Hepatocyte (in vitro differentiated cells): Measurements from ENCODE around the gene TMEM150B. TPM values are rescaled to one million over a fixed set of nuclear protein-coding genes. Genes with fewer than 3 reads are reported as not detected.

Source experiments
- DNase-seq: peaks from one replicate; pipeline ENCODE4 v3.0.0-alpha.2; 2016; ENCODE audit warnings: low spot score
- H2AFZ ChIP-seq: fragments of 200-600 bp; sonication (generic); 2 replicates; pipeline ENCODE4 v1.6.0; 2016; ENCODE audit warnings: antibody characterized with exemption, mild to moderate bottlenecking
- H3K27ac ChIP-seq: fragments of 200-600 bp; sonication (generic); 2 replicates; pipeline ENCODE4 v1.5.1; 2016; ENCODE audit warnings: mild to moderate bottlenecking
- H3K27me3 ChIP-seq: fragments of 200-600 bp; sonication (generic); 2 replicates; pipeline ENCODE4 v1.6.1; 2016
- H3K36me3 ChIP-seq: fragments of 200-600 bp; sonication (generic); replicated peaks from 2 replicates; pipeline ENCODE4 v1.5.1; 2016; ENCODE audit warnings: low read depth; ENCODE audit not compliant: insufficient read depth
- H3K4me1 ChIP-seq: fragments of 200-600 bp; sonication (generic); 2 replicates; pipeline ENCODE4 v1.5.1; 2016; ENCODE audit warnings: mild to moderate bottlenecking, moderate library complexity; ENCODE audit not compliant: insufficient read depth
- H3K4me2 ChIP-seq: fragments of 200-600 bp; sonication (generic); 2 replicates; pipeline ENCODE4 v1.6.0; 2016
- H3K4me3 ChIP-seq: fragments of 200-600 bp; sonication (generic); 2 replicates; pipeline ENCODE4 v1.5.1; 2016; ENCODE audit warnings: mild to moderate bottlenecking
- H3K79me2 ChIP-seq: fragments of 200-600 bp; sonication (generic); 2 replicates; pipeline ENCODE4 v1.6.0; 2017; ENCODE audit warnings: mild to moderate bottlenecking
- H3K9me2 ChIP-seq: fragments of 200-600 bp; sonication (generic); replicated peaks from 2 replicates; pipeline ENCODE4 v1.6.0; 2017; ENCODE audit warnings: mild to moderate bottlenecking; ENCODE audit not compliant: insufficient read depth
- H3K9me3 ChIP-seq: fragments of 200-600 bp; sonication (generic); 2 replicates; pipeline ENCODE4 v1.5.1; 2016; ENCODE audit warnings: low read depth, mild to moderate bottlenecking
- H4K20me1 ChIP-seq: fragments of 200-600 bp; sonication (generic); 2 replicates; pipeline ENCODE4 v1.6.0; 2016; ENCODE audit warnings: mild to moderate bottlenecking; ENCODE audit not compliant: insufficient read depth, poor library complexity, severe bottlenecking
- CTCF ChIP-seq: fragments of 200-600 bp; sonication (generic); IDR thresholded peaks from 2 replicates; pipeline ENCODE4 v1.5.1; 2016; ENCODE audit warnings: antibody characterized with exemption, mild to moderate bottlenecking; ENCODE audit not compliant: poor library complexity
- EZH2 ChIP-seq: fragments of 200-600 bp; sonication (generic); IDR thresholded peaks from 2 replicates; pipeline ENCODE4 v1.6.1; 2016; ENCODE audit warnings: antibody characterized with exemption, mild to moderate bottlenecking, borderline replicate concordance
- EZH2phosphoT487 ChIP-seq: fragments of 200-600 bp; sonication (generic); IDR thresholded peaks from one replicate; pipeline ENCODE4 v1.6.1; 2018; ENCODE audit warnings: antibody characterized with exemption, mild to moderate bottlenecking, low read depth, moderate library complexity; ENCODE audit not compliant: unreplicated experiment, severe bottlenecking
- WGBS: methylation state at CpG from one replicate; pipeline ENCODE4 v1.1.6; 2016; ENCODE audit warnings: low lambda C conversion rate; ENCODE audit errors: missing lambda C conversion rate; 5-methylcytosine and 5-hydroxymethylcytosine counted together
- polyA plus RNA-seq: library from polyadenylated mRNA; unstranded; fragments of >200 nt; fragmentation: Nextera tagmentation; extraction: Ambion mirVana; gene quantifications from 2 replicates; pipeline ENCODE4 v1.2.1, GENCODE V29; 2016
- total RNA-seq: library from RNA; depleted of rRNA; stranded (reverse); fragments of >200 nt; gene quantifications from 2 replicates; pipeline ENCODE4 v1.2.3, GENCODE V29; 2014

Gene TMEM150B, protein sequence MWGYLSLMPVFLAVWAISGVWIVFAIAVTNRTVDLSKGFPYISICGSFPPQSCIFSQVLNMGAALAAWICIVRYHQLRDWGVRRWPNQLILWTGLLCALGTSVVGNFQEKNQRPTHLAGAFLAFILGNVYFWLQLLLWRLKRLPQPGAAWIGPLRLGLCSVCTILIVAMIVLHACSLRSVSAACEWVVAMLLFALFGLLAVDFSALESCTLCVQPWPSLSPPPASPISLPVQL
- total RNA-seq: 10.6 and 25.4 TPM in 2 replicates
- 8.1 and 9.2 TPM in 2 replicates for polyA plus RNA-seq

- Histone ChIP-seq H4K20me1 (no peaks in the 10 kb centered on the region), H3K36me3 (no peaks in the 10 kb centered on the region), H3K4me2 (no peak within 1 kb of the TSS), H3K4me1 (peaks cover 6% of the 10 kb centered on the region), H3K4me3 (no peak within 1 kb of the TSS), H3K79me2 (no peaks in the 10 kb centered on the region), H3K9me3 (no peaks in the 10 kb centered on the region), H2AFZ (no peak within 1 kb of the TSS), H3K9me2 (no peaks in the 10 kb centered on the region), H3K27me3 (no peaks in the 10 kb centered on the region), H3K27ac (no peak within 1 kb of the TSS)
- TF ChIP-seq EZH2phosphoT487: no peak
- no peak for TF ChIP-seq CTCF
- TF ChIP-seq EZH2: no peak
- no peak for DNase-seq
- 95% methylated on average over 14 of the region's 14 CpGs for WGBS
Measured at GRCh38 chr19:55325172-55325571, at the start of gene TMEM150B. TSS of gene TMEM150B (minus strand) at chr19:55325341. CDS start at chr19:55321036, 4,305 bp downstream.

GRCh38 chr19:55373993-55374757, 49.0 kb upstream of the TMEM150B start:
- Histone ChIP-seq H3K27me3 (peaks cover 41% of the 10 kb centered on the region), H3K4me2 (peak overlapping the region; percentile 62), H3K79me2 (no peaks in the 10 kb centered on the region), H3K4me3 (no peak overlapping the region), H3K9me2 (no peaks in the 10 kb centered on the region), H2AFZ (no peak overlapping the region), H3K4me1 (peaks cover 40% of the 10 kb centered on the region), H3K27ac (peak overlapping the region; percentile 37), H3K9me3 (no peaks in the 10 kb centered on the region), H3K36me3 (no peaks in the 10 kb centered on the region), H4K20me1 (no peaks in the 10 kb centered on the region)
- TF ChIP-seq EZH2: peak; percentile 59
- no peak for TF ChIP-seq CTCF
- no peak for TF ChIP-seq EZH2phosphoT487
- WGBS: 12% methylated on average over 21 of the region's 31 CpGs
- DNase-seq: no peak

DNA sequence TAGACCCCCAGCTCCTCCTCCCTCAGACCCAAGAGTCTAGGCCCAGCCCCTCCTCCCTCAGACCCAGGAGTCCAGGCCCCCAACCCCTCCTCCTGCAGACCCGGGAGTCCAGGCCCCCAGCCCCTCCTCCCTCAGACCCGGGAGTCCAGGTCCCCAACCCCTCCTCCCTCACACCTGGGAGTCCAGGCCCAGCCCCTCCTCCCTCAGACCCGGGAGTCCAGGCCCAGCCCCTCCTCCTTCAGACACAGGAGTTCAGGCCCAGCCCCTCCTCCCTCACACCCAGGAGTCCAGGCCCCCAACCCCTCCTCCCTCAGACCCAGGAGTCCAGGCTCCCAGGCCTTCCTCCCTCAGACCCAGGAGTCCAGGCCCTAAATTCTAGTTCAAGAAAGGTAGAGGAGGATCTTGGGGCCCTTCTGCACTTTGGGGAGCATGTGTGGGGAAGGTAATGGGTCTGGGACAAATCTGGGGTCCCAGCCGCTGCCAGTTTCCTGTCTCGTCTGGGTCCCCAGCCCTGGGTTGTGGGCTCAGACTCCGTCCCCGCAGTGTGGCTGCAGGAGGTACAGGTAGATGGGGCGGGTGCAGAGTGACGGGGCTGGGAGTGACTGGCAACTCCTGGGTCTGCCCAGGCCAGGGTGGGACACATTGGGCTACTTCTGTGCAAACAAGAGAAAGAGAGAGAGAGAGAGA, 48.3 kb upstream of the TMEM150B start:
- DNase-seq: no peak
- no peaks in the 10 kb centered on the region for H3K9me2 ChIP-seq
- H2AFZ ChIP-seq: no peak overlapping the region
- no peak overlapping the region for H3K4me3 ChIP-seq
- no peaks in the 10 kb centered on the region for H4K20me1 ChIP-seq
- no peaks in the 10 kb centered on the region for H3K36me3 ChIP-seq
- H3K9me3 ChIP-seq: no peaks in the 10 kb centered on the region
- peaks cover 48% of the 10 kb centered on the region for H3K27me3 ChIP-seq
- peak overlapping the region; percentile 37 for H3K27ac ChIP-seq
- TF ChIP-seq EZH2 (no peak), EZH2phosphoT487 (no peak), CTCF (no peak)
- H3K79me2 ChIP-seq: no peaks in the 10 kb centered on the region
- peak overlapping the region; percentile 62 for H3K4me2 ChIP-seq
- WGBS: 57% methylated on average over 7 of the region's 9 CpGs
- H3K4me1 ChIP-seq: peaks cover 43% of the 10 kb centered on the region
